GM21619 (cell line): ENCODE measurements around the gene ENTPD3.
"Not testable (repeated sequence)": the region's sequence is repeated elsewhere in the genome, so short reads cannot be mapped to it uniquely, and the experiment has no call there.

ENCODE experiments used
- ATAC-seq: cut with Tn5 transposase; IDR thresholded peaks from one replicate; pipeline ENCODE4 v1.9.1; 2021; ENCODE audit not compliant: unreplicated experiment

Gene ENTPD3

DNA sequence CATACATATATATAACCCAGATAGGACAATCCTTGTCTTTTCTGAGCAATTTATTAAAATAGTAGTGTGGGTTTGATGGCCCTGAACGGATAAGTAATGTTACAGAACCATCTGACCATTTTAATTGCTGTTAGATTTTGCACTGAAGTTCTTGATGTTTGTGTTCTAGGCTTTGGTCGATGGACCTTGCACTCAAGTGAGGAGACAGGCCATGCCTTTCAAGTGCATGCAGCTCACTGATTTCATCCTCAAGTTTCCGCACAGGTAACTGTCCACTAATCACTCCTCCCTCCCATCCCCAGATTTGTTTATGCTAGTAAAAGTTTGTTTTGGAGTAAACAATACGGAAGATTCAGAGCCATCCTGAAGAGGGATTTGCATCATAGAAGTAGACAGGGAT is 71.5 kb downstream of the ENTPD3 start:
- ATAC-seq = no peak

DNA sequence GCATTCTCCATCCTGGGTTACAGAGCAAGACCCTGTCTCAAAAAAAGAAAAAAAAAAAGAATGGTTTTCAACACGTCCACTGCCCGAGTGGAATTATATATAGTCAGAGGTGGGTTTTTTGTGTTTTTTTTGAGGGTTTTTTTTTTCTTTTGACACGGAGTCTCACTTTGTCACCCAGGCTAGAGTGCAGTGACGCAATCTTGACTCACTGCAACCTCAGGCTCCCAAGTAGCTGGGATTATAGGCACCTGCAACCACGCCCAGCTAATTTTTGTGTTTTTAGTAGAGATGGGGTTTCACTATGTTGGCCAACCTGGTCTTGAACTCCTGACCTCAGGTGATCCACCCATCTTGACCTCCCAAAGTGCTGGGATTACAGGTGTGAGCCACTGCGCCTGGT is 73.5 kb downstream of the ENTPD3 start:
- ATAC-seq = not testable (repeated sequence)

DNA sequence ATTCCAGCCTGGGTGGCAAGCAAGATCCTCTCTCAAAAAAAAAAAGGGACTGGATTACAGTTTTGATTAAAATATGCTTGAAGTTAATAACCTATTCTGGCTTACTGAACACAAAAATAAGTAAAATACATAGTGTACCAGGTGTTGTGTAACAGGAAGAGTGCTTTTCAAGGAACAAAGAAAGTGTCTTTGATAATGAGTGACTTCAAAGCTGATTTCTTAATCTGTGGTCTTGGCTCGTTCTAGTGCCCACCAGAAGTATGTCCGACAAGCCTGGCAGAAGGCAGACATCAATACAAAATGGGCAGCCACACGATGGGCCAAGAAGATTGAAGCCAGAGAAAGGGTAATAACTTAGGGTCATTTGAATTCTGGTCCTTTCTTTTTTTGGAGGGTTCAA is 74.2 kb downstream of the ENTPD3 start:
- no peak for ATAC-seq

DNA sequence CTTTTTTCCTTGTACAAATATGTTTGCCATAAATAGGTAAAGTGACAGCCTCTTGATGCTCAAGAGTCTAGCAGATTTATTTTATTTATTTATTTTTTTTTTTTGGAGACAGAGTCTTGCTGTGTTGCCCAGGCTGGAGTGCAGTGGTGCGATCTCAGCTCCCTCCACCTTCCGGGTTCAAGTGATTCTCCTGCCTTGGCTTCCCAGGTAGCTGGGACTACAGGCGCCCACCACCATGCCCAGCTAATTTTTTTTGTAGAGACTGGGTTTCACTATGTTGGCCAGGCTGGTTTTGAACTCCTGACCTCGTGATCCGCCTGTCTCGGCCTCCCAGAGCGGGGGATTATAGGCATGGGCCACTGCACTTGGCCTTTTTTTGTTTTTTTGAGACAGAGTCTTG is 75.9 kb downstream of the ENTPD3 start:
- ATAC-seq = not testable (repeated sequence)

DNA sequence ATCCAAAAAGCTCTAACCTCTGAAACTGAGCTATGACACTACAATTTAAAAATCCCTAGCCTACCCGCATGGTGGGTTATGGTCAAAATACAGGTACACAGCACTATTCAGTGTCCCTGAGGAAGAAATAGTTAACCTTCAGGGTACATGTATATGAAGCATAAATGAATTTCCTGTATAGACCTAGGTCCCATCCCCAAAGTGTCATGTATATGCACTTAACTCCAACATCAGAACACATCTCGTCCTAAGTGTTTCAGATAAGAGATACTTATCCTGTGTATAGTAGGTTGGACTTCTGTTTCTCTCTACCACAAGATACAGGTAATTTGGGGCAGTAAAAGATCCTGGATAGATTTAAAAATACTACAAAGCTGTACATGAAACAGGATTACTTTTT is 76.6 kb downstream of the ENTPD3 start:
- ATAC-seq = no peak

DNA sequence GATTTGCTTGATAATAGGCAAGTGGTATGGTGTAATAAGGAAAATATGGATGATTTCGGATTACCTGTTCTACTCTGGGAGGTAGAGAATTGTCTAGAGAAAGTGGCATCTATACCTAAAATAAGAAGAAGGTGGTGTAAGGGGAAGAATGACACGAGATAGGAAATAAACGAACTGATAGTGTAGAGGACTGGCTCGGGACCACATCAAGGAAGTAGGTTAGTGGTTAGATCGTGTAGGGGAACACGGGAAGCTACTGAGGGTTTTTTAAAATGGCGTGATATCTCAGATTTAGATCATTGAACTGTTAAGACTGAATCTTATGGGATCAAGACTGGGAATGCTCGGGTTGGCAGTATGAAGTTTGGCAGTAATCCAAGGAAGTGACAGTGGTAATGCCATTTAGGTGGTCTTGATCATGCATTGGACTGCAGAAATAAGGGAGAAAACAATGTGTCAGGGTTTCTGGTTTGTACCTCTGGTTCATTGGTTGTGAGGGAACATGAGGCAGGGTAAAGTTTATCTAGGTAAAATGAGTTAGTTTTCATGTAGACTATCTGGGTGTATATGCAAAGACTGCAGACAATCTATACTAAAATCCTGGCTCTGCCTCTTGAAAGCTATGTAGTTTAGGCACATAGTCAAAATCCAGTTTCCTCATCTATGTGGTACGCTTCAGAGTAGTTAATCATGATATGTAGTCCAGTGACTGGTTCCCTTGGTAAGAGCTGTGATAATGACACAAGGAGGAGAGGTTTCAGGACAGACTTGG is 77.5 kb downstream of the ENTPD3 start:
- no peak for ATAC-seq

DNA sequence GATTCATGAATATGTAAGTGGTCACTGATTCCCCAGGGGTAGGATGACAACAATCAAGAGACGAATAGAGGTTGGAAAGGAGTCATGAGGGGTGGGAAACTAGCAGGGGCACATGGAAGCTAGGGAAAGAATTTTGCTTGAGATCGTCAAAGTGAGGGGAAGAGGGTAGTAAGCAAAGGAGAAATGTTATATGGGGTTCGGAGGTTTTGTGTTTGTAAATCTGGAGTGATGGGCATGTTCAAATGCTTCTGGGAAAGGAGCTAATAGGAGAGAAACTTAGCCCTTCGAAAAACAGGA is 78.1 kb downstream of the ENTPD3 start:
- ATAC-seq = no peak

DNA sequence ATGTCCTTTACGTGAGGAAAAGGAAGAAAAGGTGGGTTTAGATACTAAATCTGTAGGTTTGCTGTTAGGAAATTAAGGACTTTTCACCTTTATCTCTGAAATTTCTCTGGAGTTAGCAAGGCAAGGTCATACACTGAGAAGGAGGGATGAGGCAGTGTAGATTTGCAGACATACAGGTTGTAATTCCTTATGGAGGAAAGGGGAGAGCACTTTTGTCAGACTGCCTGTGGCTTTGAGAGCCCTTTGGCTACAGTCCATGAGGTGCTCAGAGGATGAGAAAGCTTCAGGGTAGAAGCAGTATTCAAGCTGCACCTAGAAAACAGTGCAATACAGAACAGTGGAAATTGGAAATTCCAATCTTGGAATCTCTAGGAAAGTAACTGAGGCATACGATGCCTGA is 78.5 kb downstream of the ENTPD3 start:
- no peak for ATAC-seq

DNA sequence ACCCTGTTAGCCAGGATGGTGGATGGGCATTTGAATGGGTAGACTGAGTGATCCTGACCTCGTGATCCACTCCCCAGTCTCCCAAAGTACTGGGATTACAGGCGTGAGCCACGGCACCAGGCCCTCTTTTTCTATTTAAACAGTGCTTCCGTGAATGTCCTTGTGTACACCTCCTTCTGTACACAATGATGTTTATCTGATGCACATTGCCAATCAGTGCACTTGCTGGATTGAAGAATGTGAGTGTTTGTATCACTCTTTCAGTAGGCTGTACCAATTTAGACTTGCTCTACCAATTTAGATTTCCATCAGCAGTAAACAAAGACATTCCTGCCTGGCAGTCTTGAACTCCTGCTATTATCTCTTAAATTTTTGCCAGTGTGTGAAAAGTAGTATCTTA is 81.0 kb downstream of the ENTPD3 start:
- ATAC-seq = no peak

DNA sequence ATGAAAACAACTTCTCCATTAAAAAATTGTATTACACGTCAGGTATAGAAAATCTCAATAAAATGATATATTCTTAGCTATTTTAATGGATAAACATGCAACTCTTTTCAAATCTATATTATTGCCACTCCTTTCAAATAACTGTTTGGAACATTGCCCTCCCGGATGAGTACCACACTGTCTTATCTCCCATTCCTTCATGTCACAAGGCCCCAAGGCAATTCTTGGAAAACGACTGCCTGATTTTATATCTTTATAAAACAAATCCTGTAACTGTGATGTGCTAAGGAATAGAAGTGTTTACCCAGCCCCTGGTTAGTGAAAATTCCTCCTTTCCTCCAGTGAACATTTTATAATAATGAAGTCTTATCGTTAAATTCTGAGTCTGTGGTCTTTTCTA is 83.7 kb downstream of the ENTPD3 start:
- ATAC-seq = no peak

DNA sequence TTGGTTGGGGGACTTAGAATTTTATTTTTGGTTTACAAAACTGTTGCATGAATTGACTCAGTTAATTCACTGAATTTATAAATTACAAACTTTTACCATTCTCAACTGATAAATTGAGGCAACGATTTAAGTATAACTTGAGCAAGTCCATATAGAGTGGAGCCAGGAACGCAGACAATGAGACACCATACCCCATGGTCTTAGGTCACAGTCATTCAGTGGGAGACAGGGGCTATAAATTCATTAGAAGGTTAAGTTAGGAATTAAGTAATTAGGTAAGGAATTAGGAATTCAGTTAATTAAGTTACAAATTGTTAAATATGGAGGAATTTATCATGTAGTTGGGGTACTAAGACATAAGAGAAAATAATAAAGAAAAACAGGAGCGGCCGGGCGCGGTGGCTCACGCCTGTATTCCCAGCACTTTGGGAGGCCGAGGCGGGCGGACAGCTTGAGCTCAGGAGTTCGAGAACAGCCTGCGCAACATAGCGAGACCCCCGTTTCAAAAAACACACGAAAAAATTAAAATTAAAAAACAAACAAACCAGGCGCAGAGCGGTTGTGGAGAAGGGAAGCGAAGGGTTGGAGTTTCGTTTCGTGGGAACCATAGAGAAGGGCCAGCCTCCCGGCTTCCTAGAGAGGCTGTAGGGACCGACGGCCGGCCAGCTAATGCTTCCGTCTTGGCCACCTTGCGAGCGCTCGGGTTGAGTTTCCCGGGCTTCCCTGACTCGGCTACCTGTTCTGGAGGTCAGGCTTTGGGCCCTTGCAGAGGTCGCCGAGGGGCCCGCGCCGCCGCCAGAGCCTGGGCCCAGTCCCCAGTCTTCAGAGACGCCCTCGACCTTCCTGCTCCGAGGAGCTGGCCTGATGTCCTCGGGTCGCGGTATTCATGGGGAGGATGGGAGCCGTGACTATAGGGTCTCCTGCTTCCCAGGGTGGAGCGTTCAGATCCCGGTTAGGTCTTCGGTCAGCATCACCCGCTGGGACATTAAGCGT is 89.8 kb downstream of the ENTPD3 start, which contains the start of gene ZNF619:
TSS of gene ZNF619 (plus strand) at position 645 of the 993 bp plus-strand sequence. CDS start 858 bp downstream, outside the sequence.
- peak; percentile 76 for ATAC-seq

DNA sequence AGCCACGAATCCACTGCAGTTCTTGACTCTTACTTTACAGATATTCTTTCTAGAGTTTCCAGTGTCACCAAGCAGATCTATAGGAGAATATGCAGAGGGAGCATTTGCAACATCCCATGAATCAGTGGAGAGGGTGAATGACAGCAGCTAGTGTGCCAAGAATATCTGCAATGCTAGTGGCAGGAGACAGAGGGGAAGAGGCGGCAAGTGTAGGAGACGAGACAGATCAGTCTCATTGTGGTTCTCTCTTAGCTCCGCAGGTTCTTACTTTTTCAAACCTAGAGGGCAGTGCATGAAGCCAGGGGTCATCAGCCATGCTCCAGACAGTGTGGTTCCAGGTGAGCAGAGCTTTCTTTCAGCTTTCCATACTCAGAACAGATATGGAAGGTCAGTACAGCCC is 90.7 kb downstream of the ENTPD3 start:
- no peak for ATAC-seq
